PFSK-1 (cell line): ENCODE data around the gene FARS2.

ENCODE experiments used
- POLR2AphosphoS5 ChIP-seq: IDR thresholded peaks from 2 replicates; pipeline ENCODE4 v1.6.1; 2012; ENCODE audit warnings: low read depth, mild to moderate bottlenecking, control low read depth, low read length, moderate library complexity
- REST ChIP-seq, 2 experiments: IDR thresholded peaks; 2 replicates each; pipeline versions ENCODE4 v1.6.1 to v1.8.0; 2011 to 2012; ENCODE audit warnings: low read depth in 2 of 2, low read length in 2 of 2, control low read depth in 1 of 2, inconsistent platforms in 1 of 2, mild to moderate bottlenecking in 1 of 2, moderate library complexity in 1 of 2; ENCODE audit not compliant: insufficient read depth in 1 of 2
- SIN3A ChIP-seq: IDR thresholded peaks from 2 replicates; pipeline ENCODE4 v1.6.1; 2012; ENCODE audit warnings: mild to moderate bottlenecking, low read length, moderate library complexity, borderline replicate concordance; ENCODE audit not compliant: insufficient read depth
- TAF1 ChIP-seq: IDR thresholded peaks from 2 replicates; pipeline ENCODE4 v1.6.1; 2012; ENCODE audit warnings: low read length, control low read depth, borderline replicate concordance; ENCODE audit not compliant: insufficient read depth

GRCh38 chr6:5617179-5617578, 355.9 kb downstream of the FARS2 start:
- no peak for TF ChIP-seq POLR2AphosphoS5
- TF ChIP-seq REST (IDR thresholded peaks at IDR 0.05; ENCODE audit: insufficient read depth in 1 of 2, low read depth in 2 of 2, low read length in 2 of 2) = no peak
- no peak for TF ChIP-seq SIN3A
- no peak for TF ChIP-seq TAF1
